GM18505 (cell line): ENCODE data around the gene SDCCAG8.

Experiments
- ATAC-seq: cut with Tn5 transposase; IDR thresholded peaks from one replicate; pipeline ENCODE4 v1.9.1; 2021; ENCODE audit not compliant: unreplicated experiment
- POLR2A ChIP-seq: IDR thresholded peaks from 4 replicates; pipeline ENCODE4 v1.6.1; 2011; ENCODE audit warnings: borderline replicate concordance; ENCODE audit not compliant: insufficient read depth, insufficient read length; ENCODE audit errors: extremely low read depth

Gene SDCCAG8

DNA sequence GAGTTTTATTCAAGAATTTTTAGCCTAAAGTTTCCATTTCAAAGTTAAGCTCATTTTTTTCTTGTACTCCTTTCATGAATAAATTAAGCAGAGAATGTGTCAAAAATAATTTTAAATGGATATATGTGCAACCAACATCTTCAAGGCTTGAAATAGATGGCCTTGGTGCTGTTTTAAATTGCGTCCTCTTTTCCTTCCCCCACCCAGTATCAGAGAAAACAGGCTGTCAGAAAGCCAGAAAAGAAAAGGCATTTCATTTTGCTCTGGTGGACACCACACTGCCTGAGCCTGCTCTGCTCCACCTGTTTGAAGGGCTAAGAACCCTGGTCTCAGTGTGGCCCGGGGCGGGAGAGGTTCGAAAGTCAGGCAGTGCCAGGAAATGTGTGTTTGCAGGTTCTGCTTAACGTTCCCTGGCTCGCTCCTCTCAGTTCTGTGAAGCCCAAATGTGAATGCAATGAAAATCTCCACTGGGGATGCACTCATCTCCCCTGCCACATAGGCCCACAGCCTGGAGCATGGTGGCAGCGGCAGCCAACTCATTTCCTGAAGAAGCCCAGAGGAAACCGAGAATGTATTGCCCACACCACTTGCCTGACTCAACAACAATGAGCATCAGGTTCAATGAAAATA is 134.4 kb downstream of the SDCCAG8 start:
- no peak for ATAC-seq
- TF ChIP-seq POLR2A, result no peak

DNA sequence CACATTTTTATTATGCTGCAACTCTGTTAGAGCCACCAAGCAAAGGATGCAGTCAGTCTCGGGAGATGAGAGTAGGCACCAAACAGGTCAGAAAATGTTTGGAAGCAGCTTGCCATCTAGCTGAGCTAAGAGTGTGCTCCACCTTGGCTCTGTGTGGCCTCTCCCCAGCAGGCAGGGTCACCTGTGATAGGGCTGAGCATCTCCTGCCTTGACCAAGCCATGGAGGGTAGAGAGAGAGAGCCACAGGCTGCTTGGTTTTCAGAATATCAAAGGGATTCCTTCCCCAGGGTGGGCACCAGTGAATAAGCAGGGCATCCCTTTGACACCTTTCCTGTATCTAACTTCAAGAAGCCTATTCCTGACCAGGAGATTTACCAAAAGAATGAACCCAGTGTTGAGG is 135.5 kb downstream of the SDCCAG8 start:
- no peak for ATAC-seq
- TF ChIP-seq POLR2A, result no peak

- ATAC-seq, result no peak
- no peak for TF ChIP-seq POLR2A
These were observed 137.3 kb downstream of the SDCCAG8 start for GRCh38 chr1:243393096-243393495.

- TF ChIP-seq POLR2A, result no peak
- no peak for ATAC-seq
These were observed 138.2 kb downstream of the SDCCAG8 start for GRCh38 chr1:243394066-243394465.

- ATAC-seq, result no peak
- TF ChIP-seq POLR2A, result no peak
These were observed 139.0 kb downstream of the SDCCAG8 start for GRCh38 chr1:243394601-243395464.

DNA sequence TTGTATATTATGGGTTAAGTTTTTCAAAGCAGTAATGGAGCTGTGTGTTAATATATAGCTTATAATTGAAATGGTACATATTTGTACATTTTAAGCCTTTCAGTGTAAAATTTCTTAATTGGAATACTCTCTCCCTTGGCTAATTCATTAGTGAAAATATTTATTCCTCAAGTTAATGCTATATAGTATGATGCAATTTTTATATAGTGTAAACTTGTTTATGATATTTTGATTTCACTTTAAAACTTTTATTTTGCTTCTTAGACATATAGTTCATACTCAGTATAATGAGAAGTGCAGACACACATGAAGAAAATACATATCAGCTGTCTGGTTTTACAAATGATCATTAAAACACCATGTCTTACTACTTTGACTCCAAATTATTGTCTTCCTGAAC is 140.6 kb downstream of the SDCCAG8 start:
- TF ChIP-seq POLR2A, result no peak
- ATAC-seq, result no peak

- no peak for TF ChIP-seq POLR2A
- no peak for ATAC-seq
These were observed 141.0 kb downstream of the SDCCAG8 start for GRCh38 chr1:243396876-243397275.

GRCh38 chr1:243397613-243398321 is 141.9 kb downstream of the SDCCAG8 start:
- TF ChIP-seq POLR2A, result no peak
- no peak for ATAC-seq

DNA sequence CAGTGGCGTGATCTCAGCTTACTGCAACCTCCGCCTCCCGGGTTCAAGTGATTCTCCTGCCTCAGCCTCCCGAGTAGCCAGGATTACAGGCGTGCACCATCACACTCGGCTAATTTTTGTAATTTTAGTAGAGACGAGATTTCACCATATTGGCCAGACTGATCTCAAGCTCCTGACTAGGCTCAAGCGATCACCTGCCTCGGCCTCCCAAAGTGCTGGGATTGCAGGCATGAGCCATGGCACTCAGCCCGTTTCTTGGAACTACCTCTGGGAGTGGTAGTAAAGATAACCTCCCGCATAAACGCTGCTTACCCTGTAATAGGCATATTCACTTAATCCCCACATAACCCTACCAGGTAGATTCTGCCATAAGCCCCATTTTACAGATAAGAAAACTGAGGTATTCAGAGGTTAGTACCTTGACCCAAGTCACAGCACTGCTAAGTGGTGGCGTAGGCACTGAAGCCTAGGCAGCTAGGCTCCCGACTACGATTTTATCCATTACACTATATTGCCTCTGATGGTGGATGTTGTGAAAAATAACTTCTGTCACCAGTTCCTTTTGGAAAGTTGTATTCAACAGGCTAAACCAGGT is 143.8 kb downstream of the SDCCAG8 start:
- no peak for TF ChIP-seq POLR2A
- ATAC-seq, result no peak

GRCh38 chr1:243402868-243403267 is 147.0 kb downstream of the SDCCAG8 start:
- no peak for ATAC-seq
- no peak for TF ChIP-seq POLR2A

DNA sequence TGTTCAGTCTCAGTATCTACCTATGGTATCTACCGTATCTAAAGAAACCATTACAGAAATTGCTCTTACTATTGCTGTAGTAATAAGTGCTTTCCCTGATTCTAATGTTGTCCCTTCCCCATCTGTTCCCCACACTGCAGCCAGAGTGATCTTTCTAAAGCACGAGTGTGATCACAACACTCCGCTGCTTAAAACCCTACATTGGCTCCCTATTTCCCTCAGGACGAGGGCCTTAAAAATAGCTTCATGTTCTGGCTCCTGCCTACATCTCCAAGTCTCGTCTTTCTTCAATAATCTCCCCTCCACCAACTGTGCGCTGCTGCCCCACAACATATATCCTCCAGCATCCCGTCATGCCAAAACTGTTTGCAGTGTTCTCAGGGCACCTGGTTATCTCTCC is 150.6 kb downstream of the SDCCAG8 start:
- TF ChIP-seq POLR2A, result no peak
- no peak for ATAC-seq

DNA sequence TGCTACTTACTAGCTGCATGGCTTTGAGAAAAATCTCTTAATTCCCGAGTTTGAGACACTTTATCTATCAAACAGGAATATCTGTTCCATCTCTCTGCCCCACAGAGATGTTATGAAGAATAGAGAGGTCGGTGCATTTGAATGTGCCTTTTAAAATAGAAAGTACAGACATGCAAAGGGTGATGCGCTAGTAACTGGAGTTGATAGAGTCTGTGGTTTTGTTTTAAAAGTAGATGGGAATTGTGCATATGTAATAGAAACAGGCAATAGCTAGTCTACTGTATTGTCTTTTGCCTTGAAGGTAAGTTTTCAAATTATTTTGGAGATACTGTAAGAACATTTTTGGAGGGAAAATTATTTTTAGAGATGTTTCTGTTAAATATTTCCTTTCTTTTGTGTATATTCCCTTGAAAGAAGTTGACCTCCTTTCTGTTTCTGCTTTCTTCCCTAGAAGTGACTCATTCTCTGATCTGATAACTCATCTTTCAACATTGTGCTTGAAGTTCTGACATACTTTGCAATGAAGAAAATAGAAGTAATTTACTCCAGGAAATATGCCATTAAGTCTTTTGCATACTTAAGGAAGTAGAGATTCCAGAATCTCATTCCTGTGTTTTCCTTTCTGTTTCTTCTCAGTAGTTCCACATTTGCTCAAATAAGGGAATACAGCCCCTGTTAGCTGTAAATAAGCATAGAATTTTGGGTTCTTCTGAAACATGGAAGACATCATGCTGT is 151.6 kb downstream of the SDCCAG8 start:
- ATAC-seq, result no peak
- no peak for TF ChIP-seq POLR2A

DNA sequence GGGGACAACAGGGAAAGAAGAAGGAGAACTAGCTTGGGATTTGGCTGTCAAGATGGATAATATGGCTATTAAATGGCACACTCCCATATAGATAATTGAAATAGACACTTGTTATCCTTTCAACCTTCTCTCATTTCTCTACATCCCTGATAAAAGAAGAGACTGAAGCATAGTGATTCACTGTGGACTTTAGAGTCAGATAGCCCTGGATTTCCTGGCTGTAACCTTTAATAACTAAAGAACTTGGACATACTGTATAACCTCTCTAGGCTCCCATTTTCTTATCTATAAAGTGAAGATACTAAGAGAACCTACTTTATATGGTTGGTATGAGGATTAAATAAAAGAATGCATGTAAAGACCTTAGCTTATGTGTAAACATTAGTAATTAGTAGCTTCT is 152.6 kb downstream of the SDCCAG8 start:
- no peak for TF ChIP-seq POLR2A
- no peak for ATAC-seq
